ENCODE data around the gene TMEM158. TPM values are rescaled to one million over a fixed set of nuclear protein-coding genes. Genes with fewer than 3 reads are reported as not detected.

The TMEM158 gene
- polyA plus RNA-seq, 4 donors = 0.27 to 1.4 (median 0.97) TPM; not detected in 1

GRCh38 chr3:45261333-45262110 lies 35.4 kb upstream of the TMEM158 start:
- WGBS, 3 donors = 64 to 71% (median 68%) methylated on average over 6 of the region's 6 CpGs

GRCh38 chr3:45259133-45259532 lies 33.0 kb upstream of the TMEM158 start:
- no peak for DNase-seq
- no peaks in the 10 kb centered on the region for H3K36me3 ChIP-seq (ENCODE audit: control insufficient read depth in 3 of 3, insufficient read depth in 2 of 3, low read depth in 1 of 3, low read length in 3 of 3)
- no peak overlapping the region for H3K27ac ChIP-seq (ENCODE audit: low read depth in 1 of 3, low read length in 2 of 3)
- no peak for FAIRE-seq
- no peak overlapping the region for H3K4me3 ChIP-seq (ENCODE audit: low read depth in 1 of 3, low read length in 3 of 3)
- H3K27me3 ChIP-seq (ENCODE audit: control insufficient read depth in 3 of 3, insufficient read depth in 3 of 3, low read length in 3 of 3) = peaks cover 0 to 4% (median 0%) of the 10 kb centered on the region in 3 donors
- no peaks in the 10 kb centered on the region for H3K4me1 ChIP-seq (ENCODE audit: control insufficient read depth in 3 of 3, insufficient read depth in 2 of 3, low read depth in 1 of 3, low read length in 2 of 3)
- no peaks in the 10 kb centered on the region for H3K9me3 ChIP-seq (ENCODE audit: control insufficient read depth in 2 of 2, insufficient read depth in 1 of 2, low read depth in 1 of 2, low read length in 1 of 2)

More at GRCh38 chr3:45261333-45262110, 35.4 kb upstream of the TMEM158 start:
- DNase-seq (no peak), FAIRE-seq (no peak)
- H3K36me3 ChIP-seq (ENCODE audit: control insufficient read depth in 3 of 3, insufficient read depth in 2 of 3, low read depth in 1 of 3, low read length in 3 of 3) = no peaks in the 10 kb centered on the region
- H3K4me1 ChIP-seq (ENCODE audit: control insufficient read depth in 3 of 3, insufficient read depth in 2 of 3, low read depth in 1 of 3, low read length in 2 of 3) = no peaks in the 10 kb centered on the region
- H3K4me3 ChIP-seq (ENCODE audit: low read depth in 1 of 3, low read length in 3 of 3) = no peak overlapping the region
- H3K9me3 ChIP-seq (ENCODE audit: control insufficient read depth in 2 of 2, insufficient read depth in 1 of 2, low read depth in 1 of 2, low read length in 1 of 2) = no peaks in the 10 kb centered on the region
- no peak overlapping the region for H3K27ac ChIP-seq (ENCODE audit: low read depth in 1 of 3, low read length in 2 of 3)
- peaks cover 0 to 4% (median 0%) of the 10 kb centered on the region in 3 donors for H3K27me3 ChIP-seq (ENCODE audit: control insufficient read depth in 3 of 3, insufficient read depth in 3 of 3, low read length in 3 of 3)

GRCh38 chr3:45258317-45258716 lies 32.2 kb upstream of the TMEM158 start:
- Histone ChIP-seq H3K36me3 (ENCODE audit: control insufficient read depth in 3 of 3, insufficient read depth in 2 of 3, low read depth in 1 of 3, low read length in 3 of 3) (no peaks in the 10 kb centered on the region), H3K9me3 (ENCODE audit: control insufficient read depth in 2 of 2, insufficient read depth in 1 of 2, low read depth in 1 of 2, low read length in 1 of 2) (no peaks in the 10 kb centered on the region), H3K4me3 (ENCODE audit: low read depth in 1 of 3, low read length in 3 of 3) (no peak overlapping the region), H3K4me1 (ENCODE audit: control insufficient read depth in 3 of 3, insufficient read depth in 2 of 3, low read depth in 1 of 3, low read length in 2 of 3) (no peaks in the 10 kb centered on the region), H3K27me3 (ENCODE audit: control insufficient read depth in 3 of 3, insufficient read depth in 3 of 3, low read length in 3 of 3) (peaks cover 0 to 4% (median 0%) of the 10 kb centered on the region in 3 donors), H3K27ac (ENCODE audit: low read depth in 1 of 3, low read length in 2 of 3) (no peak overlapping the region)
- DNase-seq (no peak), FAIRE-seq (no peak)
- 71 to 77% (median 77%) methylated on average over 3 of the region's 3 CpGs for WGBS, 3 donors

DNA sequence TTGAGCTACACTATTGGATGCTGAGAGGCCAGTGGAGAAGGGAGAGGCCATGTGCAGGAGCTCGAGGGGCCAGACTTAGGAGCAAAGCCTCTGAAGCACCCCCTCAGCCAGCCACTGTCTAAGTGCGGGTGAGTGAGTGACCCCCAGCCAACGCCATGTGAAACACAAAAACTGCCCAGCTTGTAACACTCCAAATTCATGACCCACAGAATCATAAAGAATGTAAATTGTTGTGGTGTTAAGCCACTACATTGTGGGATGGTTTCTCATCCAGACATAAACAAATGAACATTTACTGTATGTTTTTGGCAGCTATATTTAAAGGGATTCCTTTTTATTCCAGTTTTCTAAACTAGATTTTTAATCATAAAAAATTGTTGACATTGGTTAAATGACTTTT lies 27.2 kb upstream of the TMEM158 start:
- Histone ChIP-seq H3K27me3 (ENCODE audit: control insufficient read depth in 3 of 3, insufficient read depth in 3 of 3, low read length in 3 of 3) (no peaks in the 10 kb centered on the region), H3K4me3 (ENCODE audit: low read depth in 1 of 3, low read length in 3 of 3) (no peak overlapping the region), H3K9me3 (ENCODE audit: control insufficient read depth in 2 of 2, insufficient read depth in 1 of 2, low read depth in 1 of 2, low read length in 1 of 2) (no peaks in the 10 kb centered on the region), H3K4me1 (ENCODE audit: control insufficient read depth in 3 of 3, insufficient read depth in 2 of 3, low read depth in 1 of 3, low read length in 2 of 3) (no peaks in the 10 kb centered on the region), H3K27ac (ENCODE audit: low read depth in 1 of 3, low read length in 2 of 3) (peak overlapping the region in 1 of 3 donors; percentile 9), H3K36me3 (ENCODE audit: control insufficient read depth in 3 of 3, insufficient read depth in 2 of 3, low read depth in 1 of 3, low read length in 3 of 3) (no peaks in the 10 kb centered on the region)
- WGBS, 3 donors = 72 to 84% (median 80%) methylated on average over 3 of the region's 3 CpGs
- no peak for FAIRE-seq
- peak in 1 of 2 donors; percentile 21 for DNase-seq

GRCh38 chr3:45252826-45253225 lies 26.7 kb upstream of the TMEM158 start:
- no peaks in the 10 kb centered on the region for H3K36me3 ChIP-seq (ENCODE audit: control insufficient read depth in 3 of 3, insufficient read depth in 2 of 3, low read depth in 1 of 3, low read length in 3 of 3)
- H3K9me3 ChIP-seq (ENCODE audit: control insufficient read depth in 2 of 2, insufficient read depth in 1 of 2, low read depth in 1 of 2, low read length in 1 of 2) = no peaks in the 10 kb centered on the region
- H3K27me3 ChIP-seq (ENCODE audit: control insufficient read depth in 3 of 3, insufficient read depth in 3 of 3, low read length in 3 of 3) = no peaks in the 10 kb centered on the region
- 79 to 87% (median 86%) methylated on average over 5 of the region's 5 CpGs for WGBS, 3 donors
- H3K4me3 ChIP-seq (ENCODE audit: low read depth in 1 of 3, low read length in 3 of 3) = no peak overlapping the region
- no peaks in the 10 kb centered on the region for H3K4me1 ChIP-seq (ENCODE audit: control insufficient read depth in 3 of 3, insufficient read depth in 2 of 3, low read depth in 1 of 3, low read length in 2 of 3)
- H3K27ac ChIP-seq (ENCODE audit: low read depth in 1 of 3, low read length in 2 of 3) = no peak overlapping the region
- FAIRE-seq (no peak), DNase-seq (no peak)

DNA sequence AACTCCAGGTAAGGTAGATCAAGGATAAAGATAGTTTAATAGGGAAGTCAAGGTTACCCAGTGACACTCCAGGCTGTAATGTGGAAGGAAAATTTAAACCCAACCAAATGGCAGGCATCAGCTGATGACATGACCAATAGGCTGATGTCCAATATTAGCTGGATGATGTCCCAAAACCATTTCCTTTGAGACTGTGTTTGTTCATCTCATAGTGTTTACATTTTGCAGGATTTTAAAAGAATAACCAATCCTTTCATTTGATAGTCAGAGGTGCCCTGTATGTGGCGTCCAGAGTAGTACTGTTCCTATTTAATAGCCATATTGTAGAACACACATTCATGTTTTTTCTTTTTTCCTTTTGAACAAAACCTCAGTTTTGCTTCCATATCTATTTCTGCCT lies 23.3 kb upstream of the TMEM158 start:
- WGBS, 3 donors = 66 to 70% (median 66%) methylated on average over 1 of the region's 1 CpG
- no peak overlapping the region for H3K4me3 ChIP-seq (ENCODE audit: low read depth in 1 of 3, low read length in 3 of 3)
- H3K4me1 ChIP-seq (ENCODE audit: control insufficient read depth in 3 of 3, insufficient read depth in 2 of 3, low read depth in 1 of 3, low read length in 2 of 3) = no peaks in the 10 kb centered on the region
- DNase-seq (no peak), FAIRE-seq (no peak)
- no peaks in the 10 kb centered on the region for H3K9me3 ChIP-seq (ENCODE audit: control insufficient read depth in 2 of 2, insufficient read depth in 1 of 2, low read depth in 1 of 2, low read length in 1 of 2)
- no peak overlapping the region for H3K27ac ChIP-seq (ENCODE audit: low read depth in 1 of 3, low read length in 2 of 3)
- no peaks in the 10 kb centered on the region for H3K36me3 ChIP-seq (ENCODE audit: control insufficient read depth in 3 of 3, insufficient read depth in 2 of 3, low read depth in 1 of 3, low read length in 3 of 3)
- H3K27me3 ChIP-seq (ENCODE audit: control insufficient read depth in 3 of 3, insufficient read depth in 3 of 3, low read length in 3 of 3) = no peaks in the 10 kb centered on the region

GRCh38 chr3:45246241-45246640 lies 20.2 kb upstream of the TMEM158 start:
- Histone ChIP-seq H3K4me3 (ENCODE audit: low read depth in 1 of 3, low read length in 3 of 3) (no peak overlapping the region), H3K4me1 (ENCODE audit: control insufficient read depth in 3 of 3, insufficient read depth in 2 of 3, low read depth in 1 of 3, low read length in 2 of 3) (no peaks in the 10 kb centered on the region), H3K36me3 (ENCODE audit: control insufficient read depth in 3 of 3, insufficient read depth in 2 of 3, low read depth in 1 of 3, low read length in 3 of 3) (no peaks in the 10 kb centered on the region), H3K27ac (ENCODE audit: low read depth in 1 of 3, low read length in 2 of 3) (no peak overlapping the region), H3K27me3 (ENCODE audit: control insufficient read depth in 3 of 3, insufficient read depth in 3 of 3, low read length in 3 of 3) (no peaks in the 10 kb centered on the region), H3K9me3 (ENCODE audit: control insufficient read depth in 2 of 2, insufficient read depth in 1 of 2, low read depth in 1 of 2, low read length in 1 of 2) (no peaks in the 10 kb centered on the region)
- WGBS, 3 donors = 94 to 99% (median 97%) methylated on average over 3 of the region's 3 CpGs
- DNase-seq = no peak
- FAIRE-seq = no peak

DNA sequence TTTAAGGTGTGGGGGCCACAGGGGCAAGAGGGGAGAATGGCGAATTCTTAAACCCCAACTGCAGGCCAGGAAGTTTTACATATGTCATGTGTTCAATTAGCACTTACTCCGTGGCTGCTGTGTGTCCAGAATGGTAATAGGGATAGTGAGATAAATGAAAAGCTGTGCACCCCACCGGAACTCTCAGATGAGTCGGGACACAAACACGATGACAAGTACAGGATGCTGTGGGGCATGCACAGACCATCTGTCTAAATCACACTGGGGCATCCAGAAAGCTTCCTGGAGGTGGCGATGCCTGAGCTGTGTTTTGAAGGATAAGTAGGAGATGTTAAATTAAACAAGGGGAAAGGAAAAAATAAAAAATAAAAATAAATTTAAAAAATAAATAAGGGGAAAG lies 18.3 kb upstream of the TMEM158 start:
- 66 to 78% (median 75%) methylated on average over 6 of the region's 6 CpGs for WGBS, 3 donors
- no peaks in the 10 kb centered on the region for H3K36me3 ChIP-seq (ENCODE audit: control insufficient read depth in 3 of 3, insufficient read depth in 2 of 3, low read depth in 1 of 3, low read length in 3 of 3)
- no peak overlapping the region for H3K4me3 ChIP-seq (ENCODE audit: low read depth in 1 of 3, low read length in 3 of 3)
- H3K27ac ChIP-seq (ENCODE audit: low read depth in 1 of 3, low read length in 2 of 3) = no peak overlapping the region
- no peaks in the 10 kb centered on the region for H3K4me1 ChIP-seq (ENCODE audit: control insufficient read depth in 3 of 3, insufficient read depth in 2 of 3, low read depth in 1 of 3, low read length in 2 of 3)
- no peak for FAIRE-seq
- peaks cover 0 to 3% (median 0%) of the 10 kb centered on the region in 3 donors for H3K27me3 ChIP-seq (ENCODE audit: control insufficient read depth in 3 of 3, insufficient read depth in 3 of 3, low read length in 3 of 3)
- no peaks in the 10 kb centered on the region for H3K9me3 ChIP-seq (ENCODE audit: control insufficient read depth in 2 of 2, insufficient read depth in 1 of 2, low read depth in 1 of 2, low read length in 1 of 2)
- DNase-seq = no peak

GRCh38 chr3:45241206-45241605 lies 15.1 kb upstream of the TMEM158 start:
- H3K4me1 ChIP-seq (ENCODE audit: control insufficient read depth in 3 of 3, insufficient read depth in 2 of 3, low read depth in 1 of 3, low read length in 2 of 3) = no peaks in the 10 kb centered on the region
- no peak for DNase-seq
- FAIRE-seq = no peak
- 53 to 84% (median 72%) methylated on average over 3 of the region's 3 CpGs for WGBS, 3 donors
- H3K27me3 ChIP-seq (ENCODE audit: control insufficient read depth in 3 of 3, insufficient read depth in 3 of 3, low read length in 3 of 3) = peaks cover 0 to 3% (median 0%) of the 10 kb centered on the region in 3 donors
- H3K4me3 ChIP-seq (ENCODE audit: low read depth in 1 of 3, low read length in 3 of 3) = no peak overlapping the region
- no peaks in the 10 kb centered on the region for H3K36me3 ChIP-seq (ENCODE audit: control insufficient read depth in 3 of 3, insufficient read depth in 2 of 3, low read depth in 1 of 3, low read length in 3 of 3)
- H3K9me3 ChIP-seq (ENCODE audit: control insufficient read depth in 2 of 2, insufficient read depth in 1 of 2, low read depth in 1 of 2, low read length in 1 of 2) = no peaks in the 10 kb centered on the region
- no peak overlapping the region for H3K27ac ChIP-seq (ENCODE audit: low read depth in 1 of 3, low read length in 2 of 3)

All from small intestine (tissue), 7 donors.